HCT116 (cell line): ENCODE data around the gene RAB31. TPM values are rescaled to one million over a fixed set of nuclear protein-coding genes. Genes with fewer than 3 reads are reported as not detected.

ENCODE experiments used
- ATAC-seq: fragments of 200-7000 bp; cut with Tn5 transposase; 2 replicates; pipeline ENCODE4 v1.9.1; 2020; ENCODE audit warnings: mild to moderate bottlenecking, moderate library complexity
- BruUV-seq: library from RNA; stranded (reverse); fragments of 400-500 nt; replicated peaks from 2 replicates; lab custom pipeline; 2021; lab: Mats Ljungman, UMichigan
- CTCF ChIA-PET: fragments of 300-600 bp; sonication (Branson Sonifier 250); formaldehyde crosslinking; loops from one replicate; lab custom pipeline; 2021; ENCODE audit warnings: antibody characterized with exemption; lab: Charles Lee
- POLR2A ChIA-PET: fragments of 300-600, 350-600 bp; sonication (Branson Sonifier 250); formaldehyde crosslinking; loops from one replicate; lab custom pipeline; 2021; ENCODE audit warnings: antibody characterized with exemption; lab: Charles Lee
- RAD21 ChIA-PET, 2 experiments: fragments of 300-600 bp; sonication (Branson Sonifier 250); formaldehyde crosslinking; loops; one replicate each; lab custom pipeline; 2023; ENCODE audit warnings: low total read pairs in 2 of 2; ENCODE audit not compliant: uncharacterized antibody in 2 of 2, unreplicated experiment in 2 of 2, low non-redundant PET in 1 of 2; lab: Charles Lee
- DNase-seq: peaks from one replicate; pipeline ENCODE4 v3.0.0-alpha.2; 2010; ENCODE audit warnings: low read depth, low spot score
- H2AFZ ChIP-seq: fragments of 200-600 bp; shearing (Covaris generic), sonication (generic); 2 replicates; pipeline ENCODE4 v1.6.1; 2017; ENCODE audit warnings: low read depth, mixed run types, mixed read lengths, antibody characterized with exemption, low read length; ENCODE audit not compliant: poor library complexity, severe bottlenecking
- H3K27ac ChIP-seq: 2 replicates; pipeline ENCODE4 v1.5.1; 2012; ENCODE audit warnings: low read depth, low read length
- H3K27me3 ChIP-seq: fragments of 200-600 bp; sonication (generic); 2 replicates; pipeline ENCODE4 v1.6.1; 2016; ENCODE audit warnings: mixed run types, low read length, mixed read lengths; ENCODE audit not compliant: insufficient read depth
- H3K36me3 ChIP-seq, 2 experiments: fragments of 200-500 bp in 1 of 2; fragments of 200-600 bp in 1 of 2; sonication (Bioruptor generic) in 1 of 2; sonication (generic) in 1 of 2; 2 replicates each; pipeline versions ENCODE4 v1.5.1 to v1.6.1; 2014 to 2016; ENCODE audit warnings: low read length in 2 of 2, inconsistent platforms in 1 of 2, mixed read lengths in 1 of 2, mixed run types in 1 of 2; ENCODE audit not compliant: insufficient read depth in 2 of 2, control insufficient read depth in 1 of 2
- H3K4me1 ChIP-seq, 2 experiments: fragments of 200-600 bp in 1 of 2; sonication (generic) in 1 of 2; 2 replicates each; pipeline versions ENCODE4 v1.5.1 to v1.6.1; 2012 to 2017; ENCODE audit warnings: low read length in 2 of 2, inconsistent platforms in 1 of 2, mild to moderate bottlenecking in 1 of 2, mixed read lengths in 1 of 2, mixed run types in 1 of 2, moderate library complexity in 1 of 2; ENCODE audit not compliant: insufficient read depth in 2 of 2, control insufficient read depth in 1 of 2
- H3K4me2 ChIP-seq: fragments of 200-600 bp; sonication (generic); 2 replicates; pipeline ENCODE4 v1.6.1; 2017; ENCODE audit warnings: mixed run types, low read length, mixed read lengths
- H3K4me3 ChIP-seq, 2 experiments: fragments of 200-600 bp in 1 of 2; sonication (generic) in 1 of 2; replicated peaks in 1 of 2; 2 replicates each; pipeline ENCODE4 v1.5.1; 2011 to 2016; ENCODE audit warnings: low read length in 2 of 2, control low read depth in 1 of 2, low read depth in 1 of 2, mild to moderate bottlenecking in 1 of 2, mixed read lengths in 1 of 2, mixed run types in 1 of 2
- H3K79me2 ChIP-seq: fragments of 200-600 bp; sonication (generic); 2 replicates; pipeline ENCODE4 v1.6.1; 2017; ENCODE audit warnings: mild to moderate bottlenecking, mixed run types, low read length, moderate library complexity, mixed read lengths; ENCODE audit not compliant: insufficient read depth
- H3K9ac ChIP-seq: fragments of 200-600 bp; sonication (generic); 2 replicates; pipeline ENCODE4 v1.6.1; 2016; ENCODE audit warnings: low read length, mixed read lengths
- H3K9me2 ChIP-seq: fragments of 200-600 bp; sonication (generic), shearing (Covaris generic); 2 replicates; pipeline ENCODE4 v1.6.1; 2017; ENCODE audit warnings: mixed run types, mild to moderate bottlenecking, moderate library complexity; ENCODE audit not compliant: insufficient read depth
- H3K9me3 ChIP-seq, 2 experiments: fragments of 200-500 bp in 1 of 2; fragments of 200-600 bp in 1 of 2; sonication (Bioruptor generic) in 1 of 2; sonication (generic) in 1 of 2; 2 replicates each; pipeline ENCODE4 v1.6.1; 2014 to 2017; ENCODE audit warnings: low read length in 2 of 2, mixed read lengths in 2 of 2, inconsistent platforms in 1 of 2, low read depth in 1 of 2, mild to moderate bottlenecking in 1 of 2, mixed run types in 1 of 2, moderate library complexity in 1 of 2; ENCODE audit not compliant: control insufficient read depth in 1 of 2, insufficient read depth in 1 of 2
- H4K20me1 ChIP-seq: fragments of 200-600 bp; sonication (generic), shearing (Covaris generic); 2 replicates; pipeline ENCODE4 v1.6.1; 2017; ENCODE audit warnings: mixed run types, mild to moderate bottlenecking, moderate library complexity; ENCODE audit not compliant: insufficient read depth
- CBX3 ChIP-seq: IDR thresholded peaks from 2 replicates; pipeline ENCODE4 v1.6.1; 2012; ENCODE audit warnings: low read depth
- CEBPB ChIP-seq: IDR thresholded peaks from 2 replicates; pipeline ENCODE4 v1.6.1; 2012; ENCODE audit warnings: low read depth
- FOSL1 ChIP-seq: IDR thresholded peaks from 2 replicates; pipeline ENCODE4 v1.6.1; 2012; ENCODE audit warnings: low read depth
- POLR2A ChIP-seq: IDR thresholded peaks from 2 replicates; pipeline ENCODE4 v1.7.0; 2011; ENCODE audit warnings: borderline replicate concordance; ENCODE audit not compliant: insufficient read depth, insufficient read length; ENCODE audit errors: extremely low read depth
- SIN3A ChIP-seq: IDR thresholded peaks from 2 replicates; pipeline ENCODE4 v1.6.1; 2012; ENCODE audit warnings: low read depth
- SP1 ChIP-seq: IDR thresholded peaks from 2 replicates; pipeline ENCODE4 v1.6.1; 2012; ENCODE audit warnings: low read depth
- SRF ChIP-seq: IDR thresholded peaks from 2 replicates; pipeline ENCODE4 v1.6.1; 2012; ENCODE audit warnings: low read depth
- TCF7L2 ChIP-seq: IDR thresholded peaks from 2 replicates; pipeline ENCODE4 v1.7.0; 2011; ENCODE audit warnings: borderline replicate concordance, inconsistent platforms; ENCODE audit not compliant: insufficient read depth, insufficient read length; ENCODE audit errors: extremely low read depth
- ZNF274 ChIP-seq: fragments of 200-500 bp; sonication (Bioruptor generic); IDR thresholded peaks from 2 replicates; pipeline ENCODE4 v1.6.1; 2014; ENCODE audit warnings: mild to moderate bottlenecking, low read depth, low read length, inconsistent platforms
- intact Hi-C: fragments of 100-400 bp; cut with micrococcal nuclease; formaldehyde crosslinking; loops from 2 replicates; pipeline ENCODE4 v1.10.0; 2022
- total RNA-seq: library from RNA; stranded (reverse); gene quantifications from one replicate; pipeline ENCODE4 v1.2.1, GENCODE V29; 2021; ENCODE audit not compliant: unreplicated experiment
- TF ChIP-seq, protein P1 (sequence below), 3 experiments: fragments of 200-600 bp in 1 of 3; sonication (generic) in 1 of 3; IDR thresholded peaks in 2 of 3; conservative IDR thresholded peaks in 1 of 3; 2 replicates each; pipeline ENCODE4 v1.5.1; 2012 to 2017; ENCODE audit warnings: low read depth in 2 of 3, low read length in 2 of 3, antibody characterized with exemption in 1 of 3, borderline replicate concordance in 1 of 3, control low read depth in 1 of 3, mild to moderate bottlenecking in 1 of 3, mixed read lengths in 1 of 3, mixed run types in 1 of 3, moderate library complexity in 1 of 3; ENCODE audit not compliant: insufficient read depth in 1 of 3
- TF ChIP-seq, protein P2 (sequence below): IDR thresholded peaks from 2 replicates; pipeline ENCODE4 v1.6.1; 2012

Gene RAB31
- total RNA-seq, 1 experiment from 2014 or later, result 46.9 TPM

DNA sequence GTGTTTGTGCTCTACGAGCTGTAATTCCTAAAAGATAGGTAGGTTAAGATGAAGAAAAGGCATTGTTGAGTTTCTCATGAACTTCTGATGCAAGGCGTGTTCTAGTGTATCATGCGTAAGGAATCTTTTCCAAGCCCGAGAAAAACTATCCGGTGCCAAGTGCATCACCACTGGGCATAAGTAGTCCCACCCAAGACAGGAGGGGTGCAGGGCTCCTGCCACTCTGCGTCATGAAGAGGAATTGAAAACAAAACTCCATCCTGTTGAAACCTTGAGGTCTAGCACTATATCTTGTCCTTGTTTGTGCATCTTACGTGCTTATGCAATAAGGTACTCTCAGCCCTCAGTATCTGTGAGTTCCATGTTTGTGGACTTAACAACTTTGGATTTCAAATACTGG, 45.7 kb downstream of the RAB31 start:
- no peak for DNase-seq
- intact Hi-C loops, result no loop called here
- H2AFZ ChIP-seq, result no peak overlapping the region
- no peak overlapping the region for H3K4me3 ChIP-seq
- RAD21 ChIA-PET, result no interaction called here
- no peaks in the 10 kb centered on the region for H3K36me3 ChIP-seq
- H3K79me2 ChIP-seq, result no peaks in the 10 kb centered on the region
- no peaks in the 10 kb centered on the region for H3K9me3 ChIP-seq
- no peak overlapping the region for H3K27ac ChIP-seq
- BruUV-seq, result no TSS peak
- 0 out of 2 replicates have a peak, but pooled peaks cover 3% of the 10 kb centered on the region for H3K9me2 ChIP-seq
- POLR2A ChIA-PET, result no interaction called here
- peak overlapping the region; percentile 13; the same call in 1 of the 2 replicates for H3K4me2 ChIP-seq
- no peaks in the 10 kb centered on the region for H4K20me1 ChIP-seq
- no peak for ATAC-seq
- TF ChIP-seq SIN3A, result no peak
- TF ChIP-seq FOSL1, result no peak
- TF ChIP-seq CEBPB, result no peak
- no peak for TF ChIP-seq SP1
- TF ChIP-seq ZNF274, result no peak
- no peak for TF ChIP-seq TCF7L2
- H3K27me3 ChIP-seq, result no peaks in the 10 kb centered on the region
- CTCF ChIA-PET, result no interaction called here
- H3K9ac ChIP-seq, result no peak overlapping the region
- peaks cover 2 to 11% of the 10 kb centered on the region in 2 experiments; a peak in 1 of 4 replicates for H3K4me1 ChIP-seq

DNA sequence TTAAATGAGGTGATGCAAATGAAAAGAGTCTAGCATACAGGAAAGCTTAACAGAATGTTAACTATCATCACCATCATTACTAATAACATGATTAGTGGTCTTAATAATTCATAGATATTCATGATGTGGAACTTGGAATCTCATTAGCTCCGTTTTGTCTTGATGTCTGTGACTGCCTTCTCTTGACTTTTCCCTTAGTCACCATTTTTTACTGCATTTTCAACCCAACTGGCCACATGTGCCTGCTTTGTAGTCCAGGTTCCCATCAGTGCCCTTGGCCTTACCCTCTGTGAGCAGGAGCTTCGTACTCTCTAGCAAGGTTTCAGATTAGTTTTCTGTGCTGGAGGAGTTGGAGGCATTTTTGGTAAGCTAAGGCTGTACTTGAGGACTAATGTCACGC, 47.0 kb downstream of the RAB31 start:
- RAD21 ChIA-PET, result no interaction called here
- H3K9me2 ChIP-seq, result 0 out of 2 replicates have a peak, but pooled peaks cover 3% of the 10 kb centered on the region
- DNase-seq, result no peak
- intact Hi-C loops, result no loop called here
- no peak overlapping the region for H3K9ac ChIP-seq
- CTCF ChIA-PET, result no interaction called here
- no peak overlapping the region for H3K4me3 ChIP-seq
- H3K4me2 ChIP-seq, result no peak overlapping the region
- H3K27ac ChIP-seq, result no peak overlapping the region
- no peaks in the 10 kb centered on the region for H3K27me3 ChIP-seq
- H3K4me1 ChIP-seq, result peaks cover 2 to 11% of the 10 kb centered on the region in 2 experiments; a peak in 1 of 4 replicates
- no peaks in the 10 kb centered on the region for H3K79me2 ChIP-seq
- TF ChIP-seq SRF, result no peak
- no peak for TF ChIP-seq FOSL1
- TF ChIP-seq, protein P1, sequence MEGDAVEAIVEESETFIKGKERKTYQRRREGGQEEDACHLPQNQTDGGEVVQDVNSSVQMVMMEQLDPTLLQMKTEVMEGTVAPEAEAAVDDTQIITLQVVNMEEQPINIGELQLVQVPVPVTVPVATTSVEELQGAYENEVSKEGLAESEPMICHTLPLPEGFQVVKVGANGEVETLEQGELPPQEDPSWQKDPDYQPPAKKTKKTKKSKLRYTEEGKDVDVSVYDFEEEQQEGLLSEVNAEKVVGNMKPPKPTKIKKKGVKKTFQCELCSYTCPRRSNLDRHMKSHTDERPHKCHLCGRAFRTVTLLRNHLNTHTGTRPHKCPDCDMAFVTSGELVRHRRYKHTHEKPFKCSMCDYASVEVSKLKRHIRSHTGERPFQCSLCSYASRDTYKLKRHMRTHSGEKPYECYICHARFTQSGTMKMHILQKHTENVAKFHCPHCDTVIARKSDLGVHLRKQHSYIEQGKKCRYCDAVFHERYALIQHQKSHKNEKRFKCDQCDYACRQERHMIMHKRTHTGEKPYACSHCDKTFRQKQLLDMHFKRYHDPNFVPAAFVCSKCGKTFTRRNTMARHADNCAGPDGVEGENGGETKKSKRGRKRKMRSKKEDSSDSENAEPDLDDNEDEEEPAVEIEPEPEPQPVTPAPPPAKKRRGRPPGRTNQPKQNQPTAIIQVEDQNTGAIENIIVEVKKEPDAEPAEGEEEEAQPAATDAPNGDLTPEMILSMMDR (IDR thresholded peaks at IDR 0.05 in 2 of 3, conservative IDR thresholded peaks at IDR 0.05 in 1 of 3; ENCODE audit: borderline replicate concordance in 1 of 3, insufficient read depth in 1 of 3, low read depth in 2 of 3, low read length in 2 of 3), result no peak
- no peak for TF ChIP-seq CBX3
- TF ChIP-seq POLR2A, result no peak
- TF ChIP-seq, protein P2, sequence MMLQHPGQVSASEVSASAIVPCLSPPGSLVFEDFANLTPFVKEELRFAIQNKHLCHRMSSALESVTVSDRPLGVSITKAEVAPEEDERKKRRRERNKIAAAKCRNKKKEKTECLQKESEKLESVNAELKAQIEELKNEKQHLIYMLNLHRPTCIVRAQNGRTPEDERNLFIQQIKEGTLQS, result no peak
- no peak for TF ChIP-seq TCF7L2
- TF ChIP-seq ZNF274, result no peak
- ATAC-seq, result no peak
- BruUV-seq, result no TSS peak
- H3K9me3 ChIP-seq, result no peaks in the 10 kb centered on the region
- no peaks in the 10 kb centered on the region for H3K36me3 ChIP-seq
- H4K20me1 ChIP-seq, result no peaks in the 10 kb centered on the region
- POLR2A ChIA-PET, result interaction anchor here (1.0 kb wide), 1 partner anchor 12 kb away, joined by 3 read pairs; no protein-coding TSS in a partner anchor
- no peak overlapping the region for H2AFZ ChIP-seq
